ENCODE data around the gene CD82.
"Not testable (repeated sequence)": the region's sequence is repeated elsewhere in the genome, so short reads cannot be mapped to it uniquely, and the experiment has no call there.

The CD82 gene

GRCh38 chr11:44658506-44658850 is 93.0 kb downstream of the CD82 start:
- DNase-seq (ENCODE audit: extremely low read depth in 1 of 2, low read depth in 1 of 2) = no peak

GRCh38 chr11:44659641-44660040 is 94.2 kb downstream of the CD82 start:
- no peak for DNase-seq (ENCODE audit: extremely low read depth in 1 of 2, low read depth in 1 of 2)

- not testable (repeated sequence) for DNase-seq (ENCODE audit: extremely low read depth in 1 of 2, low read depth in 1 of 2)
Measured at GRCh38 chr11:44660535-44660934, 95.1 kb downstream of the CD82 start.

- DNase-seq (ENCODE audit: extremely low read depth in 1 of 2, low read depth in 1 of 2) = no peak
Measured at GRCh38 chr11:44661311-44661717, 95.9 kb downstream of the CD82 start.
